ENCODE results near the gene SLC30A1.
A peak's percentile ranks its signal among the peaks of the same experiment; 100 is the strongest.
"Not testable (repeated sequence)": the region's sequence is repeated elsewhere in the genome, so short reads cannot be mapped to it uniquely, and the experiment has no call there.

The SLC30A1 gene

GRCh38 chr1:211580303-211580687, 1.3 kb upstream of the SLC30A1 start:
- no peak for DNase-seq

DNA sequence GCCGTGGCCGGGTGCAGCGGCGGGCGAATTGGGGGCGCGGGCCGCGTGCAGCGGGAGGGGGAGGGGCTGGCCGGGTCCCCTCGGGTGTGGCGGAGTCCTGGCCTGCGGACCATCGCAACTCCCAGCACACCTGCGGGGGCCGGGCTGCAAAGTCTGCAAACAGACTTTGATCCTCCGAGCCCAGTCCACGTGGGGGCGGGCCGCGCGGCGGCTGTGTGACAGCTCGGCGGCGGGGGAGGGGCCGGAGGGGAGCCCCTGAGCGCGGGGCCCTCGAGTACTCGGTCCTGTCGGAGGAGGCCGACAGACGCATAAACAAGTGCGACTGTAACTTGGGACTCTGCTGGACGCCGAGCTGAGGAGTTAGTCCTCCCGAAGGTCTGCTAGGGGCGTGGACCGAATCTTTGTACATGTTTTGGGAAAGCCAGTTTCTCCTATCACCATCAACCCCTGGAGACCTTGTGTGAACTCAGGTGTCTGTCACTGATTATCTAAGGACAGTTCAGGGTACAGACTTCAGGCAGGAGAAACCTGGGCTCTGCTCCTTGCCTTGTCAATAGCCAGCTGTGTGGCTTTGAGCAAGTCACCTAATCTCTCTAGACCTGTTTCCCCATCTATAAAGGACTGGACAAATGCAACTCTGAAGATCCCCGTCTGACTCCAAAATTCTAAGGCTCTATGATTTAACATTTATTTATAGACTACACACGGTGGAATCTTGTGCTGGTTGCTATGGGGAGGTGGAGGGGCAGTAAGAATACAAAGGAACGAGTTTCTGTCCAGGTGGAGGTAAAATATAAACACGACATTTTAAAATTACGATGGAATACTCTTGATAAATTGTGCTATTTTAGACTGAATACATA, 710 bp upstream of the SLC30A1 start:
- DNase-seq: no peak

DNA sequence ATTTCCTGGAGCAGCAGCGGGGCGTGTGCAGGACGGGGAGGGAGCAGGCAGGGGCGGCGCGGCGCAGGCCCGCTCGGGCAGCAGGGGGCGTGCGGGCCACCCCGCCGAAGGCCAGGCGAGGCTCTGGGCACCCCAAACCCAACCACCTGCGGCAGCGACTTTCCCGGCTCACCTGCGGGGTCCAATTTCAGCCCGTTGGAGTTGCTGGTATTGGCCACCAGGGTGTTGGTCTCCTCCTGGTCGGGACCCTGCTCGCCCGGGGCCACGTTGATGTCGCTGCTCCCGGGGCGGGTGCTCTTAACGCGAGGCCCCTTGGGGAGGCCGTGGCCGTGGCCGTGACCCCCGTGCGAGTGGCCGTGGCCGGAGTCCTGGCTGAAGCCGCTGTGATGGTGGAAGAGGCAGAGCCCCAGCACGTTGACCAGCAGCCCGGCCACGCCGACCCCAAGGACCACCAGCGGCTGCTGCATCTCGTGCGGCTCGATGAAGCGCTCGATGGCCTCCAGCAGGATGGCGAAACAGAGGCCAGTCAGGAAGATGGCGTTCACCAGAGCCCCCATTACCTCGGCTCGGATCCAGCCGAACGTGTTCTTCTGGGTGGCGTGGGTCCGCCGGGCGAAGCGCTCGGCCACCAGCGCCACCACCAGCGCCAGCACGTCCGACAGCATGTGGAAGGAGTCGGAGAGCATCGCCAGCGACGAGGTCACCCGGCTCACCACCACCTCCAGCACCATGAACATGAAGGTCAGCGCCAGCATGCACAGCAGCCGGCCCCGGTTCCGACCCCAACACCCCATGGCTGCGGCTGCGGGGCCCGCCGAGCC, 932 bp downstream of the SLC30A1 start:
- DNase-seq: peak; percentile 65

GRCh38 chr1:211577277-211577818, 1.6 kb downstream of the SLC30A1 start:
- DNase-seq: no peak

GRCh38 chr1:211576717-211577116, 2.2 kb downstream of the SLC30A1 start:
- DNase-seq: no peak

- DNase-seq: no peak
Measured at GRCh38 chr1:211574705-211575104, 4.3 kb downstream of the SLC30A1 start.

GRCh38 chr1:211571998-211572397, 7.0 kb downstream of the SLC30A1 start:
- no peak for DNase-seq

DNA sequence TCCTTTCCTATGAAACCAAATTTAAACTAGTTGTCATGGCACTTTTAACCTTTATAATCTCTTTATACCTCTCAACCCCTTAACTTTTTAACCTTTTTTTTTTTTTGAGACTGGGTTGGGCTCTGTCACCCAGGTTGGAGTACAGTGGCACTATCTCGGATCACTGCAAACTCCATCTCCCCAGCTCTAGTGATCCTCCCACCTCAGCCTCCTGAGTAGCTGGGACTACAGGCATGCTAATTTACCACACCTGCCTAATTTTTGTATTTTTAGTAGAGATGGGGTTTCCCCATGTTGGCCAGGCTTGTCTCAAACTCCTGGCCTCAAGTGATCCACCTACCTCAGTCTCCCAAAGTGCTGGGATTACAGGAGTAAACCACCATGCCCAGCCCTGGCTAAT, 8.6 kb downstream of the SLC30A1 start:
- DNase-seq: not testable (repeated sequence)

DNA sequence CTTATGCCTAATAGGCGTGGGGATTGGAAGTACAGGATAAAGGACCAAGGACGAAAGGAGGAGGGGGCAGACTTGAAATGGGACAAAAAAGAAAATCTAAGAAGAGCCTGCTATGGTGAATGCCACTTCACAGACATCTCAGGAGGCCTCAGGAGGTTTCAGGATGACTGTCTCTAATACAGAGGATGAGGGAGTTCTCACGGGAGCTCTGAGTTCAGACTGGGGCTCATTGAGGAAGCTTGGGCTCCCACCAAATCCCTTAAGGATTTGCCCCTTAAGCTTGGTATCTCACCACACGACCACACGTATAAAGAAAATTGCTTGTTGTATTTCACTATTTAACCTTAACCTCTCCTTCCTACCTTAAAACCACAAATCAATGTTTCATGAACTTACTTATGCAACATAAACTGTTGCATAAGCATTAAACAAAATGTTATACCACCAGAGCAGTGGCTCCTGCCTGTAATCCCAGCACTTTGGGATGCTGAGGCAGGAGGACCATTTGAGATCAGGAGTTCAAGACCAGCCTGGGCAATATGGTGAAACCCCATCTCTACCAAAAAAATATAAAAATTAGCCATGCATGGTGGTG, 12.4 kb downstream of the SLC30A1 start:
- no peak for DNase-seq

- no peak for DNase-seq
Measured at GRCh38 chr1:211564084-211564483, 14.9 kb downstream of the SLC30A1 start.

DNA sequence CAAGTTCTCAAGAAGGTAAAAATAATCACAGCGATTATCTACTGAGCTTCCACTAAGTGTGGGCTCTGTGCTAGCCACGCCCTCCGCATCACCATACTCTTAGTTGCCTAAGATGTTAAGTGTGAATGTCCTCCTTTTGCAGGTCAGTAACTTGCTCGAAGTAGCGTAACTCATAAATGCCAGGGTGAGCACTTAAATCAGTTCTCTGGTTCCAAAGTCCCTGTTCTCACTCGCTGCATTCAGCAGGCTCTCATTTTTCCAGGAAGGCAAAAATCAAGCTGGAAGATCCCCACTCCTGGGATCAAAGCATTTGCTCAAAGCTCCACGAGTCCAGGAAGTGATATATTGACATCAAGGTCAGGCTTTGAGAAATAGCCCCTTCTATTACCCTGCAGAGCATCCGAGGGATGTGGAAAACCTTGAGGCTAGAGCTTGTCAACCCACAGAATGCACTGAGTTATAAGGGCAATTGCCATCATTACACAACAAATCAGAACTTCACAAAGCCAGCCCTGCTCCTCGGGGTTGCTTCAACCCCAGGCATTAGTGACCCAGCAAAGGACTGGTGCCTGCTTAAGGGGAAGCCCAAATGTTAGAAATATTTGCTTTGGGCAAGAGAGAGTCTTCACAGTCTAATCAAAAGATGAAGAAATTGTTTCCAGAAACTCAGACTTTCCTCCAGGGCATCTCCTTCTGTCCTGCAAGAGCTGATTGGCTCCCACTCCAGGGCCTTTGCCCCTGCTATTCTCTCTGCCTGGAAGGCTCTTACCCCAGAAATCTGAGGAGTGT, 19.5 kb downstream of the SLC30A1 start:
- DNase-seq: no peak

GRCh38 chr1:211557894-211558625, 20.9 kb downstream of the SLC30A1 start:
- DNase-seq: no peak

DNA sequence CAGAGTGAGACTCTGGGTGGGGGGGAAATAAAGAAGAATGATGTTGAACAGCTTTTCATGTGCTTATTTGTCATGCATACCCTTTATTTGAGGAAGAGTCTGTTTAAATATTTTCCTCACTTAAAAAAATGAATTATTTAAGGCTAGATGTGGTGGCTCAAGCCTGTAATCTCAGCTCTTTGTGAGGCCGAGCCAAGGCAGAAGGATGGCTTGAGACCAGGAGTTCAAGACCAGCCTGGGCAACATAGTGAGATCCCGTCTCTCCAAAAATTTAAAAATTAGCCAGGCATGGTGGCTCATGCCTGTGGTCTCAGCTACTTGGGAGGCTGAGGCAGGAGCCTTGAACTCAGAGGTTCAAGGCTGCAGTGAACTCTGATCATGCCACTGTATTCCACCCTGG, 25.4 kb downstream of the SLC30A1 start:
- no peak for DNase-seq

GRCh38 chr1:211551638-211552460, 27.1 kb downstream of the SLC30A1 start:
- no peak for DNase-seq

DNA sequence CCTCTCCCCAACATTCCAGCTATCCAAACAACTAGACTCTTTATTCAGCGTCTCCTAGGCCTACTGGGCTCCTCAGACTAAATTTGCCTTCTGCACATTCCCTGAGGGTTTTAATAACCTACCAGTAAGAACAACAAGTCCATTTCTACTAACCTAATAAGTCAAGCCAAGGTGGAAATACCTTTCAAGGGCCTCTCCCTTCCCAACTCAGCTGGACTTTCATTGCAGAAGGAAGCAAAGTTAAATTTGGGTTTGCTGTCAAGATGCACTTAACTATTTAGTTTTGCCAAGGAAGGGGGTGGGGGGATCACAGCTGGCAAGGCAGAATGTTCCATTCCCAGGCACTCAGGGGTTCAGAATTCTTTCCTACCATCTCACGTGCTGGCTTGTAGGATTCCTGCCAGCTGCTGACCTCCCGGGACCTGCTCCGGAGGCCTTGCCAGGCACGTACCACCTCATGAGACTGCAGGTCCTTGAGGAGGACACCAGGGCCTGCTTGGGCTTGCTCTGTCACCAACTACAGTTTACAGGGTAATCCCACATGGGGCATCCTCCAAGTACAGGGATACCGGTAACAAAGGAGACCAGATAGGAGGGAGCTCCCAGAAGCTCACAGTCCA, 29.8 kb downstream of the SLC30A1 start:
- no peak for DNase-seq

DNA sequence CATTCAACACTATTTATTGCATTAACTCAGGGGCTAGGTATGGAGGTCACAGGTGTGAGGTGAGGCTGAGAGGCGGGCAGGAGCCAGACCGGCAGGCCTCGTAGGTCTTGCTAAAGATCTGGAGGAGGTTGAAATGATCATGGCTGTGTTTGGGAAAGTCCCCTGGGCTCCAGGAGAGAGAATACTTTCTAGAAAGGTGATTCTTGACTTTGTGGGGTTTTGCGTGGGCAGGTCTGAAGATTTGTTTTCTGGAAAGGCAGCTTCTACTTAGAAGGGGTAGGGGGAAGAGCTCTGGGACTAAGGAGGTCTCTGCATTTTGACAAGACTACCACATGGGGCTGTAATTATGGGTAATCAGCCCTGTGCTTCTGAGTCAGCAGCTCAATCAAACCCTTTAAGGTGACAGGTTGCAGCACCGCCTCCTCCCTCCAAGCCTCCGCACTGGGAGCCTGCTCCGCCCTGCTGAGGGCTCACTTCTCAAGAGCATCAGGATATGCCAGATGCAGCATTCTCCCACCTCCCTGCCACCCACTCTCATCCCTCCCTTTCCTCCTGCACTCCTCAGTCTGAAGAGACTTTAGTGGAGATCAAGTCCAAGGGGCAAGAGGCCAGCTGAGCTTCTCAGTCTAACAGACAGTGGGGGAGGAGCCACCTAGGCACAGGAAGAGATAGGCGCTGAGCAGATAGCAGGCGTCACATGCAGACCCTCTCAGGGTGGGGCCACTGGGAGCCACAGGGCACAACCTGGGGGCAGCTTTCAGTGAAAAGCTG, 30.5 kb downstream of the SLC30A1 start:
- DNase-seq: no peak

DNA sequence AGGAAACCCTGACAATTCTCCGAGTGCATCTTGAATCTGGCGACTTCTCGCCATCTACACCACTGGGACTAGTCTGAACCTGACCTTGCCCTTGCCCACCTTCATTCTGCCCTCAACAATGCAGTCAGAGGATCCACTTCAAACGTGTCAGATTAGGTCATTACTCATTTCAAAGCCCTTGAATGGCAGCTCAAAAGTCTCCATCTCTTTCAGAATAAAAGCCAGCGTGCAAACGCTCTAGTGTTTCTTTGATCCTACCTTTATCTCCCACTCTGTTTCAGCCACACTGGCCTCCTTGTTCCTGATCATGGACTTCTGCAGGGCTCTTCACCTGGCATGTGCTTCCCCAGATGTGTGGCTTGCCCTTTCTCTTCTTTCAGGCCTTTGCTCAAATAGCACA, 31.3 kb downstream of the SLC30A1 start:
- no peak for DNase-seq

- DNase-seq: no peak
Measured at GRCh38 chr1:211546543-211546942, 32.4 kb downstream of the SLC30A1 start.

DNA sequence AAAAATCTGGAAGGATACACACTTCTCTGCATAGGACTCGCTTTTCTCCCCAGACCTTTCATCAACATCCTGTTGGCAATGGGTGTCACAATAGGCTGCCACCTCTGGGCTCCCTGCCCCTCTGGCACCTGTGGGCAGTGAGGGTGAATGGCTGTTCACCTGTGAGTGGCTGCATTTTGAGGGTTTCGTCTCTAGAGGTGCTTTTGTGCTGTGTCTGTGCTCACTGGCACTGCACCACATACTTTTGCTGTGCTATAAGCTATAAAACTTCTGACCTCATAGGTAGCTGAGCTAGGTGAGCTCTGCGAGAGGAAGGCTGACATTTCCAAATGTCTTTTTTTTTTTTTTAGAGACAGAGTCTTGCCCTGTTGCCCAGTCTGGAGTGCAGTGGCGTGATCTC, 35.9 kb downstream of the SLC30A1 start:
- DNase-seq: no peak
